CD4-positive, alpha-beta T cell treated with Interferon alpha-2 for 1 hour (primary cell): ENCODE data around the gene SLC12A3.
A peak's percentile ranks its signal among the peaks of the same experiment; 100 is the strongest.

Experiments used
- DNase-seq, 2 donors: peaks; one replicate each; pipeline ENCODE4 v3.0.0-alpha.2; 2020 to 2022

SLC12A3 gene

DNA sequence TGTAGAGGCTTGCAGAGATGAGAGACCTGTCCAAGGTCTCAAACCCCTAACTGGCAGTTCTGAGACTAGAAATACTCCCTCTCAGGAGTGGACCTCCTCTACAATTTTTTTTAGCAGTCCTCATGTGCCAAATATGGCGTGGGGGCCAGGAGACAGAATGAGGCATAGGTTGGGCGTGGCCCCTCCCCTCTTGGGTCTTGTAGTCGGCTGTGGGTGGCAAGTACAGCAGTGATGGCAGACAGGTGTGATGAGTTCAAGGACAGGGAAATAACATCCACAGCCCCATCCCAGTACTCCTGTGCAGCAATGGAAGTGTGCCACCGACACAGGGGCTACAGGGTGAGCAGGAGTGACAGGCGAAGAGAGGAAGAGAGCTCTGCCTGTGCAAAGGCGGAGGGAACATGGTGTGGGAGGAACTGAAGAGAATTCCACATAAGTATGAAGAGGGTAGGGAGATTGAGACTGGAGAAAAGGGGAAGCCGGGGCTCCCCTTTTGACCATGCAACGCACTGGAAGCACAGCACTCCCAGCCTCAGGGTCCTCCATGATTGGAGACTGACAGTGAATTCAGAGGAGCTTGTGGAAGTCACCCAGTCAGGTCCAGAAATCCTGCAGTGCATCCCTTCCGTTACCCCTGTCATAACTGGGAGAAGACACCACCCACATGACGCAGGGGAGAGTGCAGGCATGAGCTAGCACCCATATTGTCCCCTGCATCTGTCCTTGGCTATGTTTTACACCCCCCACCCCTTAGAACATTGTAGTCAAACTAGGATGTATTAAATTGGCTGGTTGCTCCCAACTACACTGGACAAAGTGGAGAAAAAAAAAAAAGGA is 82.0 kb downstream of the SLC12A3 start:
- DNase-seq, result no peak

DNA sequence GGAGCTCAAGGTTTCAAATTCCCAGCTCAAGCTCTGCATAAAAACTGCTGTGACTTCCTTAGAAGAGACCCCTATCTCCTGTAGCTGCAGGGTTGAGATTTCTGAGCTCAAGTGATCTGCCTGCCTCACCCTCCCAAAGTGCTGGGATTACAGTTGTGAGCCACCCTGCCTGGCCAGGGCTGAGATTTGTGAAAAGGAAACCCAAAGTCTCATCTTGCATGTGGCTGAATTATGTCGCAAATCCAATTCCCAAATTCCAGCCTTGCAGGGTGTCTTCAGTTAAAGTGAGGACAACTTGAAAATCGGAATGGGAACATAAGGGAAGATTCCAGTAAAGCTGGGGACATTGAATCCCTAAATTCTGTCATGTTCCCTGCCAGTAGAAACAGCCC is 82.6 kb downstream of the SLC12A3 start:
- no peak for DNase-seq

DNA sequence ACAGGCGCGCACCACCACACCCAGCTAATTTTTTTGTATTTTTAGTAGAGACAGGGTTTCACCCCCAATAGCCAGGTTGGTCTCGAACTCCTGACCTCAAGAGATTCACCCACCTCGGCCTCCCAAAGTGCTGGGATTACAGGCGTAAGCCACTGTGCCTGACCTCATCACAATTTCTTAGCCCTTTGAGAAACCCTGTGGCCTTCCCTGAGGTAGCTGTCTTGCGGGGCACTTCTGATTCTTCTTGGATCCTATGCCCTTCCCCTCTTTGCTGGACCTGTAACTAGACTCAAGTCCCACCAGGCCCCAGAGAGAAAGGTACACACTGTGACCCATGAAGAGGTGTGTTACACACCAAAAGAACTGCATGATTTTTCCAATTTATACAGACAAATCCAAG is 83.2 kb downstream of the SLC12A3 start:
- no peak for DNase-seq

DNA sequence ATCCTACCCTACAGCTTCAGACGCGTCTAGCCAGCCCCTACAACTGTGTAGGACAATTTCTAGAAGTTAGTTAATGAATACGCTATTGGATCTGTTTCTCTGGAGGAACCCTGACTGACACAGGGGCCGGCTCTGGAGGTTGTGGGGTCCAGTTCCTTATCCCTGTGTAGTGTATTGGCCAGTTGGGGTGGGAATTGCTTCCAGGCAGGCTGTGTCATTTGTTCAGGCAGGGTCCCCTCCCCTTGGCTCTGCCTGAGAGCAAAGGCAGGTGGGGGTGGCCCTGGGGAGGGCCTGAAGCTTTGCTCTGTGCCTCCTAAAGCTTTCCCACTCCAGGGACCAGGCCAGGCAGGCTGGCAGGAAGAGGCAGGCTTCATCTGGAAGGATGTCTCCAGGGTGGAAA is 85.0 kb downstream of the SLC12A3 start:
- DNase-seq, result no peak

GRCh38 chr16:56950455-56950854 is 85.4 kb downstream of the SLC12A3 start:
- DNase-seq, result no peak

- peak; percentile 57 to 60 for DNase-seq
Observed at GRCh38 chr16:56950881-56951771, 86.1 kb downstream of the SLC12A3 start.

- DNase-seq, result no peak
Observed at GRCh38 chr16:56953006-56953405, 88.0 kb downstream of the SLC12A3 start.

- DNase-seq, result no peak
Observed at GRCh38 chr16:56956076-56956475, 91.1 kb downstream of the SLC12A3 start.

DNA sequence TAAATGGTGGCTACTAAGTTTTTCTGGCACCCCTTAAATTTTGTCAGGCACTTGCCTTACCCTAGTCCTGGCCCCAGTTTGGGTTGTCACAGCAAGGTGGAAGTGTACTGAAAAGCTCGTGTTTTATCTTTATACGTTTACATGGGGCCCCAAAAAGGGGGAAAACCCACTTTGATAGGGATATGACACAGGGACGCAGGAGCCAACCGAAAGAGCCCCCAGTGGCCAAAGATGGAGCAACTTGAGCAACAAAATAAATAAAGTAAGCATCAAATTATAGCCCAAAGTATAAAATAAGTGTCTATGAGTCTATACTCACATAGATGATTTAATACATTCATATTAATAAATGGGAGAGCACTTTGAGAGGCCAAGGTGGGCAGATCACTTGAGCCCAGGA is 91.7 kb downstream of the SLC12A3 start:
- no peak for DNase-seq

- no peak for DNase-seq
Observed at GRCh38 chr16:56960681-56961281, 95.8 kb downstream of the SLC12A3 start.

GRCh38 chr16:56961386-56961785 is 96.4 kb downstream of the SLC12A3 start:
- no peak for DNase-seq

DNA sequence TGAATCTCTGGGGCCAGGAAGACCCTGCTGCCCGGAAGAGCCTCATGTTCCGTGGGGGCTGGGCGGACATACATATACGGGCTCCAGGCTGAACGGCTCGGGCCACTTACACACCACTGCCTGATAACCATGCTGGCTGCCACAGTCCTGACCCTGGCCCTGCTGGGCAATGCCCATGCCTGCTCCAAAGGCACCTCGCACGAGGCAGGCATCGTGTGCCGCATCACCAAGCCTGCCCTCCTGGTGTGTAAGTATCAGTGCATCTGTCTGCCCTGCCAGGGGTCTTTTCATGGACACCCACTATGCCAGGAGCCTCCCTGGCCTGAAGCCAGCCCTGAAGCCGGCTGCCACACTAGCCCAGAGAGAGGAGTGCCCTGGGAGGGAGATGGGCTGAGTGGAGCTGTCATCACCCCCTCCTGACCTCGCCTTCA is 96.9 kb downstream of the SLC12A3 start, which contains the start of gene CETP:
Gene CETP, plus strand, starts transcription at position 100 of the 431 bp plus-strand sequence. Its CDS starts 30 bp downstream, at position 130.
- DNase-seq, result no peak

DNA sequence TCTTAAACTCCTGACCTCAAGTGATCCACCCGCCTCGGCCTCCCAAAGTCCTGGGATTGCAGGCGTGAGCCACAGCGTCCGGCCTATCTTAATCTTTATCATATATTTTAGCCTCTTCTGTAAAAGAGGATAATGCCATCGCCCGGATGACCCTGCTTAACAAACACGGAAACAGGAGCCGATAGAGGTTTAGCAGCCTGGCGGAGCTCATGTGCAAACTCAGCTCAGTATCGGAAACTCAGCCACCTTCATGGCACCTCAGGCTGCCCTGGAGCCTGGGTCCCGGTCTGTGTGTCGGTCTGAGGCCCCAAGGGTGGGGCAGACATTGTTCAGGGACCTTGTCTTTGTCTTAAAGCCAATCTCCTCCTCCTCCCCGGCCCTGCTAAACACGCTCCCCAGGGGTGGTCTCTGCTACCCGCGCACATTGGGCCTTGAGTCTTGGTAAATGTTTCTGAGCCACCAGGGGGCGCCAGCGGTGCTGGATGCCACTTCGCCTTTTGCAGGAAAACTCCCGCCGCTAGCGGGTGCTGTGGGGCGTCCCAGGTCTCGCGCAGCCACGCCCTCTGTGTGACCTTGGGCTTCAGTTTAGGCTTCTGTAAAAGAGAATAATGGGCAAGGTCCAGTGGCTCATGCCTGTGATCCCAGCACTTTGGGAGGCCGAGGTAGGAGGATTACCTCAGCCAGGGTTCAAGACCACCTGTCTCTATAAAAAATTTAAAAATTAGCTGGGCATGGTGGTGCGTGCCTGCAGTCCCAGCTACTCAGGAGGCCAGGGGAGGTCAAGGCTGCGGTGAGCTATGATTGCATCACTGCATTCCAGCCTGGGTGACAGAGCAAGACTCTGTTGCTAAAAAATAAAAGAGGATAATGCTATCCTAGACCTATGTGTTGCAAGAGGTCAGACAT is 99.5 kb downstream of the SLC12A3 start:
- DNase-seq, result peak; percentile 91 to 94
